Measurements from ENCODE around the gene PRPSAP1. TPM values are rescaled to one million over a fixed set of nuclear protein-coding genes. Genes with fewer than 3 reads are reported as not detected.
A peak's percentile ranks its signal among the peaks of the same experiment; 100 is the strongest.

The PRPSAP1 gene
- total and polyA plus RNA-seq, 2 of the 8 experiments (the other 6 are each of a cell fraction or from before 2014, with no cell fraction given): 32.0 to 54.2 TPM

GRCh38 chr17:76385892-76386786, 32.4 kb upstream of the PRPSAP1 start:
- Histone ChIP-seq H2AK5ac (ENCODE audit: low read depth, low read length) (peak overlapping the region; percentile 27; the same call in 1 of the 2 replicates), H4K5ac (ENCODE audit: insufficient read length, low read depth, low read length) (no peak overlapping the region), H3K79me2 (ENCODE audit: control insufficient read depth in 1 of 2, insufficient read depth in 2 of 2, low read length in 2 of 2) (no peaks in the 10 kb centered on the region), H3K56ac (replicated peaks; ENCODE audit: insufficient read length, low read depth, low read length) (no peak overlapping the region), H3K36me3 (ENCODE audit: control insufficient read depth in 2 of 4, insufficient read depth in 4 of 4, low read length in 3 of 4) (peaks cover 2 to 8% (median 3%) of the 10 kb centered on the region in 4 experiments; a peak in 4 of 8 replicates), H3K4ac (replicated peaks; ENCODE audit: insufficient read length, low read depth, low read length) (peak overlapping the region; percentile 90), H2BK20ac (ENCODE audit: low read length) (no peak overlapping the region), H2BK12ac (ENCODE audit: low read depth, low read length) (peak overlapping the region; percentile 29; the same call in 1 of the 2 replicates), H3K18ac (ENCODE audit: extremely low read depth, low read length) (peak overlapping the region; percentile 81; the same call in 1 of the 2 replicates), H3K27me3 (replicated peaks in 1 of 4; ENCODE audit: control insufficient read depth in 3 of 4, extremely low read depth in 1 of 4, insufficient read depth in 3 of 4, low read length in 3 of 4) (peaks cover 18 to 47% (median 33%) of the 10 kb centered on the region in 4 experiments; a peak in 6 of 7 replicates), H4K20me1 (replicated peaks in 1 of 2; ENCODE audit: control insufficient read depth in 1 of 2, insufficient read depth in 2 of 2, low read length in 2 of 2) (peaks cover 0 to 5% of the 10 kb centered on the region in 2 experiments), H4K91ac (replicated peaks; ENCODE audit: insufficient read length, low read length) (peak overlapping the region; percentile 52), H4K8ac (ENCODE audit: extremely low read depth, insufficient read depth, low read length) (no peak overlapping the region; the same call in 1 of the 2 replicates), H3K23me2 (ENCODE audit: low read depth, low read length) (peaks cover 23% of the 10 kb centered on the region), H2BK5ac (ENCODE audit: low read depth, low read length) (no peak overlapping the region), H3K14ac (ENCODE audit: insufficient read length) (no peak overlapping the region), H3K9ac (replicated peaks in 1 of 4; ENCODE audit: extremely low read depth in 1 of 4, low read depth in 3 of 4, low read length in 3 of 4) (no peak overlapping the region), H3K4me3 (ENCODE audit: extremely low read depth in 1 of 4, insufficient read depth in 2 of 4, low read depth in 3 of 4, low read length in 4 of 4) (peak overlapping the region in 1 of 4 experiments; percentile 80; a peak in 2 of 8 replicates), H3K79me1 (ENCODE audit: low read depth, low read length) (no peaks in the 10 kb centered on the region; the same call in 1 of the 2 replicates), H2BK15ac (ENCODE audit: low read length) (peak overlapping the region; percentile 81; the same call in 1 of the 2 replicates), H3K23ac (ENCODE audit: insufficient read length) (no peak overlapping the region), H2AFZ (ENCODE audit: low read length) (no peak overlapping the region), H3K4me2 (ENCODE audit: insufficient read depth in 1 of 2, low read depth in 2 of 2, low read length in 2 of 2) (peak overlapping the region; percentile 92 to 95), H2BK120ac (replicated peaks; ENCODE audit: low read depth, low read length) (no peak overlapping the region), H3K4me1 (replicated peaks in 1 of 4; ENCODE audit: control insufficient read depth in 3 of 4, insufficient read depth in 4 of 4, low read length in 3 of 4) (peaks cover 5 to 47% (median 28%) of the 10 kb centered on the region in 4 experiments), H3K27ac (ENCODE audit: low read depth, low read length) (no peak overlapping the region), H3K9me3 (ENCODE audit: insufficient read depth in 2 of 2, low read depth in 1 of 2, low read length in 1 of 2) (no peaks in the 10 kb centered on the region)
- WGBS, 2 experiments (ENCODE audit: extremely low coverage in 1 of 2, insufficient coverage in 1 of 2, insufficient read length in 1 of 2, insufficient replicate concordance in 2 of 2, low coverage in 1 of 2, low lambda C conversion rate in 2 of 2, missing lambda C conversion rate in 1 of 2): 57% methylated on average over 48 of the region's 52 CpGs; no CpG with 5 or more reads in 1 of the 2 experiments
- ChIA-PET CTCF (ENCODE audit: partially characterized antibody) (interaction anchor here (0.7 to 28.1 kb wide), 27 partner anchors 10 to 503 kb away, joined by 3 to 635 read pairs (median 7); partner anchors contain the start of genes FBF1, PRPSAP1, QRICH2 and UBE2O), POLR2A (ENCODE audit: partially characterized antibody) (interaction anchor here (0.6 to 4.0 kb wide), 5 partner anchors 21 to 409 kb away, joined by 3 to 15 read pairs (median 9); partner anchors contain the start of gene PRPSAP1)
- DNase-seq (ENCODE audit: low read depth in 1 of 2, low spot score in 2 of 2) (peak in 1 of 2 experiments; percentile 96), FAIRE-seq (no peak)
- TF ChIP-seq, protein P1, sequence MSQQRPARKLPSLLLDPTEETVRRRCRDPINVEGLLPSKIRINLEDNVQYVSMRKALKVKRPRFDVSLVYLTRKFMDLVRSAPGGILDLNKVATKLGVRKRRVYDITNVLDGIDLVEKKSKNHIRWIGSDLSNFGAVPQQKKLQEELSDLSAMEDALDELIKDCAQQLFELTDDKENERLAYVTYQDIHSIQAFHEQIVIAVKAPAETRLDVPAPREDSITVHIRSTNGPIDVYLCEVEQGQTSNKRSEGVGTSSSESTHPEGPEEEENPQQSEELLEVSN (IDR thresholded peaks at IDR 0.05): peak; percentile 99
- TF ChIP-seq POU5F1 (IDR thresholded peaks at IDR 0.05; ENCODE audit: low read depth, low read length) (no peak), SP2 (IDR thresholded peaks at IDR 0.05; ENCODE audit: low read length) (no peak), CREB1 (IDR thresholded peaks at IDR 0.05) (peak; percentile 52; the same call in 1 of the 2 replicates), SIN3A (conservative IDR thresholded peaks at IDR 0.05 in 1 of 2, IDR thresholded peaks at IDR 0.05 in 1 of 2; ENCODE audit: low read depth in 1 of 2, low read length in 2 of 2) (no peak), MAX (IDR thresholded peaks at IDR 0.05) (peak; percentile 100)
